DOHH2 (cell line): Measurements from ENCODE around the gene APBA2.

Experiments used
- H3F3A ChIP-seq: fragments of 200-600 bp; sonication (generic), shearing (Covaris generic); 2 replicates; pipeline ENCODE4 v1.6.0; 2016; ENCODE audit warnings: antibody characterized with exemption, mild to moderate bottlenecking; ENCODE audit not compliant: control insufficient read depth, insufficient read depth
- H3K27ac ChIP-seq: fragments of 200-600 bp; sonication (generic); 2 replicates; pipeline ENCODE4 v1.5.1; 2014; ENCODE audit warnings: low read depth, mild to moderate bottlenecking, low read length, moderate library complexity
- H3K27me3 ChIP-seq: fragments of 200-600 bp; sonication (generic); 2 replicates; pipeline ENCODE4 v1.6.1; 2014; ENCODE audit warnings: mild to moderate bottlenecking, low read length, mixed read lengths; ENCODE audit not compliant: control insufficient read depth
- H3K36me3 ChIP-seq: fragments of 200-600 bp; sonication (generic); 2 replicates; pipeline ENCODE4 v1.6.1; 2014; ENCODE audit warnings: mild to moderate bottlenecking, low read length, moderate library complexity, mixed read lengths; ENCODE audit not compliant: control insufficient read depth
- H3K4me1 ChIP-seq: fragments of 200-600 bp; sonication (generic); 2 replicates; pipeline ENCODE4 v1.6.1; 2014; ENCODE audit warnings: mild to moderate bottlenecking, low read length, mixed read lengths; ENCODE audit not compliant: control insufficient read depth
- H3K4me2 ChIP-seq: fragments of 200-600 bp; sonication (generic); 2 replicates; pipeline ENCODE4 v1.6.0; 2014; ENCODE audit warnings: mild to moderate bottlenecking, low read length, moderate library complexity
- H3K4me3 ChIP-seq: fragments of 200-600 bp; sonication (generic); 2 replicates; pipeline ENCODE4 v1.5.1; 2014; ENCODE audit warnings: mild to moderate bottlenecking, low read length, mixed read lengths
- H3K79me2 ChIP-seq: fragments of 200-600 bp; sonication (generic); 2 replicates; pipeline ENCODE4 v1.6.1; 2014; ENCODE audit warnings: mild to moderate bottlenecking, low read length, mixed read lengths; ENCODE audit not compliant: control insufficient read depth
- H3K9me2 ChIP-seq: fragments of 200-600 bp; sonication (generic); replicated peaks from 2 replicates; pipeline ENCODE4 v1.6.1; 2014; ENCODE audit warnings: mild to moderate bottlenecking, low read length, mixed read lengths; ENCODE audit not compliant: control insufficient read depth
- H3K9me3 ChIP-seq: fragments of 200-600 bp; sonication (generic); 2 replicates; pipeline ENCODE4 v1.6.1; 2014; ENCODE audit warnings: antibody characterized with exemption, low read length, mixed read lengths; ENCODE audit not compliant: control insufficient read depth, insufficient read depth
- H4K20me1 ChIP-seq: fragments of 200-600 bp; sonication (generic); 2 replicates; pipeline ENCODE4 v1.6.0; 2014; ENCODE audit warnings: low read depth, mild to moderate bottlenecking, antibody characterized with exemption, low read length, moderate library complexity; ENCODE audit not compliant: control insufficient read depth, insufficient read depth
- CTCF ChIP-seq: fragments of 200-600 bp; sonication (generic); IDR thresholded peaks from one replicate; pipeline ENCODE4 v1.5.1; 2014; ENCODE audit warnings: antibody characterized with exemption, mild to moderate bottlenecking, low read depth, low read length; ENCODE audit not compliant: poor library complexity, severe bottlenecking
- EZH2phosphoT487 ChIP-seq: fragments of 200-600 bp; sonication (generic); IDR thresholded peaks from 2 replicates; pipeline ENCODE4 v1.6.1; 2017; ENCODE audit warnings: borderline replicate concordance, mild to moderate bottlenecking, antibody characterized with exemption, low read length, moderate library complexity, mixed read lengths

Gene APBA2

GRCh38 chr15:28923726-28924280 is 38.0 kb downstream of the APBA2 start:
- H3K4me3 ChIP-seq, result no peak overlapping the region
- H3K79me2 ChIP-seq, result no peaks in the 10 kb centered on the region
- no peaks in the 10 kb centered on the region for H3F3A ChIP-seq
- H3K27me3 ChIP-seq, result no peaks in the 10 kb centered on the region; the same call in 1 of the 2 replicates
- no peak for TF ChIP-seq CTCF
- TF ChIP-seq EZH2phosphoT487, result no peak
- no peaks in the 10 kb centered on the region for H3K36me3 ChIP-seq
- H3K9me3 ChIP-seq, result no peaks in the 10 kb centered on the region
- no peak overlapping the region for H3K27ac ChIP-seq
- H3K4me1 ChIP-seq, result no peaks in the 10 kb centered on the region
- H3K4me2 ChIP-seq, result no peak overlapping the region
- H4K20me1 ChIP-seq, result no peaks in the 10 kb centered on the region
- H3K9me2 ChIP-seq, result no peaks in the 10 kb centered on the region

- Histone ChIP-seq H3F3A (no peaks in the 10 kb centered on the region), H3K4me3 (no peak overlapping the region), H3K27me3 (no peaks in the 10 kb centered on the region; the same call in 1 of the 2 replicates), H3K36me3 (no peaks in the 10 kb centered on the region), H3K9me2 (no peaks in the 10 kb centered on the region), H4K20me1 (no peaks in the 10 kb centered on the region), H3K4me2 (no peak overlapping the region), H3K27ac (no peak overlapping the region), H3K9me3 (no peaks in the 10 kb centered on the region), H3K4me1 (no peaks in the 10 kb centered on the region), H3K79me2 (no peaks in the 10 kb centered on the region)
- no peak for TF ChIP-seq EZH2phosphoT487
- no peak for TF ChIP-seq CTCF
Observed at GRCh38 chr15:28927043-28927442, 41.3 kb downstream of the APBA2 start.

GRCh38 chr15:28929200-28929599 is 43.4 kb downstream of the APBA2 start:
- Histone ChIP-seq H3F3A (no peaks in the 10 kb centered on the region), H3K4me3 (no peak overlapping the region), H3K9me2 (no peaks in the 10 kb centered on the region), H3K4me2 (no peak overlapping the region), H3K27ac (no peak overlapping the region), H3K27me3 (no peaks in the 10 kb centered on the region; the same call in 1 of the 2 replicates), H3K79me2 (no peaks in the 10 kb centered on the region), H4K20me1 (no peaks in the 10 kb centered on the region), H3K36me3 (no peaks in the 10 kb centered on the region), H3K4me1 (no peaks in the 10 kb centered on the region), H3K9me3 (no peaks in the 10 kb centered on the region)
- TF ChIP-seq EZH2phosphoT487, result no peak
- no peak for TF ChIP-seq CTCF
